GM21529 (cell line): ENCODE results near the gene RAD17.
"Not testable (repeated sequence)": the region's sequence is repeated elsewhere in the genome, so short reads cannot be mapped to it uniquely, and the experiment has no call there.

Experiments used
- ATAC-seq: cut with Tn5 transposase; IDR thresholded peaks from one replicate; pipeline ENCODE4 v1.9.1; 2021; ENCODE audit not compliant: unreplicated experiment

RAD17 gene

DNA sequence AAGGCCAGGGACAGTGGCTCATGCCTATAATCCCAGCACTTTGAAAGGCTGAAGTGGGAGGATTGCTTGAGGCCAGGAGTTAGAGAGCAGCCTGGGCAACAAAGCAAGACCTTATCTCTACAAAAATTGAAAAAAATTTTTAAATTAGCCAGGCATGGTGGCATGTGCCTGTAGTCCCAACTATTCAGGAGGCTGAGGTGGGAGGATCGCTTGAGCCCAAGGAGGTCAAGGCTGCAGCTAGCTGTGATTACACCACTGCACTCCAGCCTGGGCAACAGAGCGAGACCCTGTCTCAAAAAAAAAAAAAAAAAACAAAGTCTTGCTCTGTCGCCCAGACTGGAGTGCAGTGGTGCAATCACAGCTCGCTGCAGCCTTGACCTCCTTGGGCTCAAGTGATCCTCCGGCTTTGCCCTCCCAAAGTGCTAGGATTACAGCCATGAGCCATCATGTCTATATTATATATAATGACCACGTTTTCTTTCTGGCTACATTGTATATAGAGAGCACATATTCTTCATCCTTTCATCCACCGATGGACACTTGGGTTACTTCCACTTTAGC, 85.9 kb downstream of the RAD17 start:
- not testable (repeated sequence) for ATAC-seq

GRCh38 chr5:69462170-69462569, 92.6 kb downstream of the RAD17 start:
- no peak for ATAC-seq
